K562 (cell line): ENCODE measurements around the gene FNDC11. TPM values are rescaled to one million over a fixed set of nuclear protein-coding genes. Genes with fewer than 3 reads are reported as not detected.
A peak's percentile ranks its signal among the peaks of the same experiment; 100 is the strongest.

ENCODE experiments used
- CBFA2T2 ChIP-seq: fragments of 450-650 bp; conservative IDR thresholded peaks from 2 replicates; pipeline ENCODE4 v1.6.1; 2017; ENCODE audit warnings: mild to moderate bottlenecking
- FOXM1 ChIP-seq, 2 experiments: fragments of 450-650 bp in 1 of 2; sonication (generic) in 1 of 2; formaldehyde crosslinking in 1 of 2; IDR thresholded peaks; 2 replicates each; pipeline versions ENCODE4 v1.6.1 to v1.9.0; 2017 to 2022; ENCODE audit warnings: low read depth in 2 of 2, mild to moderate bottlenecking in 2 of 2, missing genetic modification reagents in 1 of 2, moderate library complexity in 1 of 2
- MYC ChIP-seq, 2 experiments: fragments of 250-450 bp in 1 of 2; sonication (Bioruptor Pico) in 1 of 2; IDR thresholded peaks; 2 replicates each; pipeline versions ENCODE4 v1.5.1 to v1.6.1; 2012 to 2021; ENCODE audit warnings: low read depth in 2 of 2, borderline replicate concordance in 1 of 2, improper control_type of control experiment in 1 of 2, low read length in 1 of 2, mild to moderate bottlenecking in 1 of 2, moderate library complexity in 1 of 2
- SMARCA5 ChIP-seq: fragments of 450-650 bp; IDR thresholded peaks from 2 replicates; pipeline ENCODE4 v1.6.1; 2016
- TBP ChIP-seq: optimal IDR thresholded peaks from 2 replicates; pipeline ENCODE3; 2011; ENCODE audit warnings: low read depth, low read length, improper control_type of control experiment
- ZNF699 ChIP-seq: fragments of 250-450 bp; sonication (Bioruptor Pico); IDR thresholded peaks from 2 replicates; pipeline ENCODE4 v1.8.0; 2021; ENCODE audit warnings: mild to moderate bottlenecking, moderate library complexity; ENCODE audit not compliant: insufficient replicate concordance
- polyA plus RNA-seq, 8 experiments: library from polyadenylated mRNA; depleted of rRNA in 4 of 8; stranded (reverse) in 5 of 8; unstranded in 3 of 8; fragments of >200 nt; fragmentation: Nextera tagmentation in 2 of 8; fragmentation: Illumina TruSeq in 1 of 8; extraction: Ambion mirVana in 2 of 8; extraction: Trizol in 1 of 8; gene quantifications; 2 replicates each; pipeline versions ENCODE4 v1.2.1 to v1.2.3, GENCODE V29; 2011 to 2014; ENCODE audit warnings: inconsistent platforms in 1 of 8, missing spikeins in 1 of 8
- total RNA-seq, 7 experiments: library from RNA; depleted of rRNA in 6 of 7; stranded (reverse); fragments of >200 nt in 6 of 7; fragmentation: Illumina TruSeq in 2 of 7; extraction: Trizol in 2 of 7; gene quantifications; 2 replicates each; pipeline versions ENCODE4 v1.2.1 to v1.2.3, GENCODE V29; 2011 to 2021; ENCODE audit warnings: low replicate concordance in 1 of 7
- TF ChIP-seq, protein P1 (sequence below): fragments of 450-650 bp; IDR thresholded peaks from 2 replicates; pipeline ENCODE4 v1.6.1; 2017; ENCODE audit warnings: antibody characterized with exemption, mild to moderate bottlenecking
- TF ChIP-seq, protein P2 (sequence below): sonication (generic); formaldehyde crosslinking; IDR thresholded peaks from 2 replicates; pipeline ENCODE4 v1.8.0; 2023; ENCODE audit warnings: mild to moderate bottlenecking, missing genetic modification reagents
- TF ChIP-seq, protein P3 (sequence below): fragments of 450-650 bp; IDR thresholded peaks from 2 replicates; pipeline ENCODE4 v1.6.1; 2016; ENCODE audit warnings: antibody characterized with exemption
- TF ChIP-seq, protein P4 (sequence below): sonication (generic); formaldehyde crosslinking; IDR thresholded peaks from 2 replicates; pipeline ENCODE4 v1.8.0; 2022; ENCODE audit warnings: mild to moderate bottlenecking, missing genetic modification reagents
- TF ChIP-seq, protein P5 (sequence below): fragments of 200-400 bp; formaldehyde crosslinking; IDR thresholded peaks from 2 replicates; pipeline ENCODE4 v1.6.1; 2017; ENCODE audit warnings: mild to moderate bottlenecking, low read depth, low read length, moderate library complexity

FNDC11 gene
- total and polyA plus RNA-seq, 9 of the 15 experiments (the other 6 are each of a cell fraction or from before 2014, with no cell fraction given): 0.08 to 2.3 (median 0.64) TPM; not detected in 2

DNA sequence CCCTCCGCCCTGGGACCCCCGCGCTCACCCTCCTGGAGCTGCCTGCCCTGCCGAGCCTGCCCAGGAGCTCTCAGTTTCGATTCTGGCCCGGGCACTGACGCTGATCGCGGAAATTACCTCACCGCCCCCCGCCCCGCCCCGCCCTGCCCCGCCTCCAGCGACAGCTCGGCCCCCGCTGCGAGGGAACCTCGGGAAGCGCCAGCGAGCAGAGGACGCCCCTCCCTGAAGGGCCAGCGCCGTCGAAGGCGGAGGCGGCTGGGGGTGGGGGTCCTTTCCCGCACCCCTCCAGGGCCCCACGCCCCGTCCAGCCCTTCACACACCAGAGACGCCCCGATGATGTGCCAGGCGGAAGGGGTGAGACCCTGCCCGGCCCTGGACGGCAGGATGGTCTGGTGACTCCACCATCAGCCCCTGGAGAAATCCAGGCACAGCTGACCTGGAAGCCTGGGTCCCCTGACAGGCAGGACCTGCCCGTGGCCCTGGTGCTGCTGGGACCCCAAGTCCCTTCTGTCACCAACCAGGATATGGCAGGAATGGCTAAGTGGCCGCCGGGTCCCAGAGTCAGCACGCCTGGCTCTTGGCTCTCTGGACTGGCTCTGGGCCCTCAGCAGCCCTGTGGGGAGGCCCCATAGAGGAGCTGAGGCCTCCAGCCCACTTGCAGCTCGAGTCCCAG, 20.3 kb downstream of the FNDC11 start, which contains the start of gene HELZ2 (continued):
- TF ChIP-seq, protein P1, sequence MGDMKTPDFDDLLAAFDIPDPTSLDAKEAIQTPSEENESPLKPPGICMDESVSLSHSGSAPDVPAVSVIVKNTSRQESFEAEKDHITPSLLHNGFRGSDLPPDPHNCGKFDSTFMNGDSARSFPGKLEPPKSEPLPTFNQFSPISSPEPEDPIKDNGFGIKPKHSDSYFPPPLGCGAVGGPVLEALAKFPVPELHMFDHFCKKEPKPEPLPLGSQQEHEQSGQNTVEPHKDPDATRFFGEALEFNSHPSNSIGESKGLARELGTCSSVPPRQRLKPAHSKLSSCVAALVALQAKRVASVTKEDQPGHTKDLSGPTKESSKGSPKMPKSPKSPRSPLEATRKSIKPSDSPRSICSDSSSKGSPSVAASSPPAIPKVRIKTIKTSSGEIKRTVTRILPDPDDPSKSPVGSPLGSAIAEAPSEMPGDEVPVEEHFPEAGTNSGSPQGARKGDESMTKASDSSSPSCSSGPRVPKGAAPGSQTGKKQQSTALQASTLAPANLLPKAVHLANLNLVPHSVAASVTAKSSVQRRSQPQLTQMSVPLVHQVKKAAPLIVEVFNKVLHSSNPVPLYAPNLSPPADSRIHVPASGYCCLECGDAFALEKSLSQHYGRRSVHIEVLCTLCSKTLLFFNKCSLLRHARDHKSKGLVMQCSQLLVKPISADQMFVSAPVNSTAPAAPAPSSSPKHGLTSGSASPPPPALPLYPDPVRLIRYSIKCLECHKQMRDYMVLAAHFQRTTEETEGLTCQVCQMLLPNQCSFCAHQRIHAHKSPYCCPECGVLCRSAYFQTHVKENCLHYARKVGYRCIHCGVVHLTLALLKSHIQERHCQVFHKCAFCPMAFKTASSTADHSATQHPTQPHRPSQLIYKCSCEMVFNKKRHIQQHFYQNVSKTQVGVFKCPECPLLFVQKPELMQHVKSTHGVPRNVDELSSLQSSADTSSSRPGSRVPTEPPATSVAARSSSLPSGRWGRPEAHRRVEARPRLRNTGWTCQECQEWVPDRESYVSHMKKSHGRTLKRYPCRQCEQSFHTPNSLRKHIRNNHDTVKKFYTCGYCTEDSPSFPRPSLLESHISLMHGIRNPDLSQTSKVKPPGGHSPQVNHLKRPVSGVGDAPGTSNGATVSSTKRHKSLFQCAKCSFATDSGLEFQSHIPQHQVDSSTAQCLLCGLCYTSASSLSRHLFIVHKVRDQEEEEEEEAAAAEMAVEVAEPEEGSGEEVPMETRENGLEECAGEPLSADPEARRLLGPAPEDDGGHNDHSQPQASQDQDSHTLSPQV: no peak
- TF ChIP-seq MYC (IDR thresholded peaks at IDR 0.05; ENCODE audit: low read depth, low read length) (no peak), MYC (CRISPR knock-in tag; IDR thresholded peaks at IDR 0.05; ENCODE audit: borderline replicate concordance, low read depth) (peak; percentile 51; the same call in 1 of the 2 replicates), CBFA2T2 (no peak), SMARCA5 (no peak), FOXM1 (IDR thresholded peaks at IDR 0.05; ENCODE audit: low read depth) (no peak), FOXM1 (CRISPR knock-in tag; IDR thresholded peaks at IDR 0.05; ENCODE audit: low read depth) (no peak), TBP (peak; percentile 61), ZNF699 (CRISPR knock-in tag) (no peak)
- TF ChIP-seq, protein P2, sequence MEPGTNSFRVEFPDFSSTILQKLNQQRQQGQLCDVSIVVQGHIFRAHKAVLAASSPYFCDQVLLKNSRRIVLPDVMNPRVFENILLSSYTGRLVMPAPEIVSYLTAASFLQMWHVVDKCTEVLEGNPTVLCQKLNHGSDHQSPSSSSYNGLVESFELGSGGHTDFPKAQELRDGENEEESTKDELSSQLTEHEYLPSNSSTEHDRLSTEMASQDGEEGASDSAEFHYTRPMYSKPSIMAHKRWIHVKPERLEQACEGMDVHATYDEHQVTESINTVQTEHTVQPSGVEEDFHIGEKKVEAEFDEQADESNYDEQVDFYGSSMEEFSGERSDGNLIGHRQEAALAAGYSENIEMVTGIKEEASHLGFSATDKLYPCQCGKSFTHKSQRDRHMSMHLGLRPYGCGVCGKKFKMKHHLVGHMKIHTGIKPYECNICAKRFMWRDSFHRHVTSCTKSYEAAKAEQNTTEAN (CRISPR knock-in tag): no peak
- TF ChIP-seq, protein P3, sequence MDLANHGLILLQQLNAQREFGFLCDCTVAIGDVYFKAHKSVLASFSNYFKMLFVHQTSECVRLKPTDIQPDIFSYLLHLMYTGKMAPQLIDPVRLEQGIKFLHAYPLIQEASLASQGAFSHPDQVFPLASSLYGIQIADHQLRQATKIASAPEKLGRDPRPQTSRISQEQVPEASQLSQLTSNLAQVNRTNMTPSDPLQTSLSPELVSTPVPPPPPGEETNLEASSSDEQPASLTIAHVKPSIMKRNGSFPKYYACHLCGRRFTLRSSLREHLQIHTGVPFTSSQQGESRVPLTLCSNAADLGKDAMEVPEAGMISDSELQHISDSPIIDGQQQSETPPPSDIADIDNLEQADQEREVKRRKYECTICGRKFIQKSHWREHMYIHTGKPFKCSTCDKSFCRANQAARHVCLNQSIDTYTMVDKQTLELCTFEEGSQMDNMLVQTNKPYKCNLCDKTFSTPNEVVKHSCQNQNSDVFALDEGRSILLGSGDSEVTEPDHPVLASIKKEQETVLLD: no peak
- TF ChIP-seq, protein P4, sequence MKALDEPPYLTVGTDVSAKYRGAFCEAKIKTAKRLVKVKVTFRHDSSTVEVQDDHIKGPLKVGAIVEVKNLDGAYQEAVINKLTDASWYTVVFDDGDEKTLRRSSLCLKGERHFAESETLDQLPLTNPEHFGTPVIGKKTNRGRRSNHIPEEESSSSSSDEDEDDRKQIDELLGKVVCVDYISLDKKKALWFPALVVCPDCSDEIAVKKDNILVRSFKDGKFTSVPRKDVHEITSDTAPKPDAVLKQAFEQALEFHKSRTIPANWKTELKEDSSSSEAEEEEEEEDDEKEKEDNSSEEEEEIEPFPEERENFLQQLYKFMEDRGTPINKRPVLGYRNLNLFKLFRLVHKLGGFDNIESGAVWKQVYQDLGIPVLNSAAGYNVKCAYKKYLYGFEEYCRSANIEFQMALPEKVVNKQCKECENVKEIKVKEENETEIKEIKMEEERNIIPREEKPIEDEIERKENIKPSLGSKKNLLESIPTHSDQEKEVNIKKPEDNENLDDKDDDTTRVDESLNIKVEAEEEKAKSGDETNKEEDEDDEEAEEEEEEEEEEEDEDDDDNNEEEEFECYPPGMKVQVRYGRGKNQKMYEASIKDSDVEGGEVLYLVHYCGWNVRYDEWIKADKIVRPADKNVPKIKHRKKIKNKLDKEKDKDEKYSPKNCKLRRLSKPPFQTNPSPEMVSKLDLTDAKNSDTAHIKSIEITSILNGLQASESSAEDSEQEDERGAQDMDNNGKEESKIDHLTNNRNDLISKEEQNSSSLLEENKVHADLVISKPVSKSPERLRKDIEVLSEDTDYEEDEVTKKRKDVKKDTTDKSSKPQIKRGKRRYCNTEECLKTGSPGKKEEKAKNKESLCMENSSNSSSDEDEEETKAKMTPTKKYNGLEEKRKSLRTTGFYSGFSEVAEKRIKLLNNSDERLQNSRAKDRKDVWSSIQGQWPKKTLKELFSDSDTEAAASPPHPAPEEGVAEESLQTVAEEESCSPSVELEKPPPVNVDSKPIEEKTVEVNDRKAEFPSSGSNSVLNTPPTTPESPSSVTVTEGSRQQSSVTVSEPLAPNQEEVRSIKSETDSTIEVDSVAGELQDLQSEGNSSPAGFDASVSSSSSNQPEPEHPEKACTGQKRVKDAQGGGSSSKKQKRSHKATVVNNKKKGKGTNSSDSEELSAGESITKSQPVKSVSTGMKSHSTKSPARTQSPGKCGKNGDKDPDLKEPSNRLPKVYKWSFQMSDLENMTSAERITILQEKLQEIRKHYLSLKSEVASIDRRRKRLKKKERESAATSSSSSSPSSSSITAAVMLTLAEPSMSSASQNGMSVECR (CRISPR knock-in tag): 0 out of 2 replicates have a peak, but pooled peaks have one; percentile 31
- TF ChIP-seq, protein P5, sequence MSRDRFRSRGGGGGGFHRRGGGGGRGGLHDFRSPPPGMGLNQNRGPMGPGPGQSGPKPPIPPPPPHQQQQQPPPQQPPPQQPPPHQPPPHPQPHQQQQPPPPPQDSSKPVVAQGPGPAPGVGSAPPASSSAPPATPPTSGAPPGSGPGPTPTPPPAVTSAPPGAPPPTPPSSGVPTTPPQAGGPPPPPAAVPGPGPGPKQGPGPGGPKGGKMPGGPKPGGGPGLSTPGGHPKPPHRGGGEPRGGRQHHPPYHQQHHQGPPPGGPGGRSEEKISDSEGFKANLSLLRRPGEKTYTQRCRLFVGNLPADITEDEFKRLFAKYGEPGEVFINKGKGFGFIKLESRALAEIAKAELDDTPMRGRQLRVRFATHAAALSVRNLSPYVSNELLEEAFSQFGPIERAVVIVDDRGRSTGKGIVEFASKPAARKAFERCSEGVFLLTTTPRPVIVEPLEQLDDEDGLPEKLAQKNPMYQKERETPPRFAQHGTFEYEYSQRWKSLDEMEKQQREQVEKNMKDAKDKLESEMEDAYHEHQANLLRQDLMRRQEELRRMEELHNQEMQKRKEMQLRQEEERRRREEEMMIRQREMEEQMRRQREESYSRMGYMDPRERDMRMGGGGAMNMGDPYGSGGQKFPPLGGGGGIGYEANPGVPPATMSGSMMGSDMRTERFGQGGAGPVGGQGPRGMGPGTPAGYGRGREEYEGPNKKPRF: no peak
